Lung (tissue), 12 donors: Measurements from ENCODE around the gene CXXC4. TPM values are rescaled to one million over a fixed set of nuclear protein-coding genes. Genes with fewer than 3 reads are reported as not detected.

Experiments used
- ATAC-seq: fragments of 200-7000 bp; cut with Tn5 transposase; one replicate; pipeline ENCODE4 v1.9.1; 2020; ENCODE audit warnings: moderate number of reproducible peaks; ENCODE audit not compliant: insufficient read depth, low FRiP score
- DNase-seq, 3 donors: peaks; one replicate each; pipeline ENCODE4 v3.0.0-alpha.2; 2013 to 2017
- H3K27ac ChIP-seq, 2 donors: one replicate each; pipeline ENCODE4 v1.5.1; 2013; ENCODE audit warnings: mild to moderate bottlenecking in 2 of 2, moderate library complexity in 2 of 2, control low read depth in 1 of 2, inconsistent platforms in 1 of 2, low read depth in 1 of 2, low read length in 1 of 2
- H3K27me3 ChIP-seq, 3 donors: one replicate each; pipeline ENCODE4 v1.5.1; 2013; ENCODE audit warnings: low read length in 2 of 3; ENCODE audit not compliant: control insufficient read depth in 3 of 3, insufficient read depth in 3 of 3
- H3K36me3 ChIP-seq, 4 donors: one replicate each; pipeline ENCODE4 v1.5.1; 2013; ENCODE audit warnings: low read length in 4 of 4, mild to moderate bottlenecking in 1 of 4, moderate library complexity in 1 of 4; ENCODE audit not compliant: control insufficient read depth in 4 of 4, insufficient read depth in 4 of 4
- H3K4me1 ChIP-seq, 5 donors: one replicate each; pipeline ENCODE4 v1.5.1; 2013; ENCODE audit warnings: low read length in 5 of 5, mild to moderate bottlenecking in 2 of 5, moderate library complexity in 1 of 5; ENCODE audit not compliant: control insufficient read depth in 5 of 5, insufficient read depth in 5 of 5
- H3K4me3 ChIP-seq: one replicate; pipeline ENCODE4 v1.5.1; 2013; ENCODE audit warnings: mild to moderate bottlenecking, control low read depth, moderate library complexity
- H3K9ac ChIP-seq, 2 donors: one replicate each; pipeline ENCODE4 v1.5.1; 2013; ENCODE audit warnings: low read length in 2 of 2, control low read depth in 1 of 2; ENCODE audit not compliant: insufficient read depth in 1 of 2
- H3K9me3 ChIP-seq, 4 donors: one replicate each; pipeline ENCODE4 v1.5.1; 2013; ENCODE audit warnings: low read length in 3 of 4, mild to moderate bottlenecking in 1 of 4, moderate library complexity in 1 of 4; ENCODE audit not compliant: control insufficient read depth in 4 of 4, insufficient read depth in 3 of 4
- CTCF ChIP-seq: IDR thresholded peaks from 2 replicates; pipeline ENCODE4 v1.5.1; 2012; ENCODE audit warnings: mild to moderate bottlenecking; ENCODE audit errors: control extremely low read depth, extremely low read depth
- WGBS, 2 donors: extraction: QIAGEN DNeasy Blood & Tissue Kit; methylation state at CpG; one replicate each; pipeline ENCODE4 v1.1.7; 2013; 5-methylcytosine and 5-hydroxymethylcytosine counted together
- polyA plus RNA-seq, 2 donors: library from polyadenylated mRNA; stranded (reverse); fragments of 200-250 nt; gene quantifications; one replicate each; pipeline ENCODE4 v1.2.1, GENCODE V29; 2013
- total RNA-seq, 2 donors: library from RNA; depleted of rRNA in 1 of 2; stranded (reverse); fragments of >200 nt in 1 of 2; gene quantifications; one replicate each; pipeline ENCODE4 v1.2.1, GENCODE V29; 2014 to 2021
- donor health status: control.
- donor health status: control.
- donor health status: Bipolar disorder and iron deficiency.
- donor health status: healthy.
- donor health status: DM: yes; HTN: yes; CAD: no.

CXXC4 gene
- total and polyA plus RNA-seq, 4 donors = 0.39 to 6.7 (median 1.3) TPM

GRCh38 chr4:104475652-104476051 is 19.0 kb downstream of the CXXC4 start:
- no peak overlapping the region for H3K4me3 ChIP-seq
- H3K27me3 ChIP-seq = no peaks in the 10 kb centered on the region
- no peaks in the 10 kb centered on the region for H3K9me3 ChIP-seq
- 73 to 80% methylated on average over 4 of the region's 4 CpGs for WGBS, 2 donors
- no peaks in the 10 kb centered on the region for H3K36me3 ChIP-seq
- H3K9ac ChIP-seq = no peak overlapping the region
- TF ChIP-seq CTCF = no peak
- DNase-seq (no peak), ATAC-seq (no peak)
- H3K27ac ChIP-seq = no peak overlapping the region
- no peaks in the 10 kb centered on the region for H3K4me1 ChIP-seq

GRCh38 chr4:104472766-104473165 is 21.9 kb downstream of the CXXC4 start:
- no peaks in the 10 kb centered on the region for H3K4me1 ChIP-seq
- 90 to 96% methylated on average over 1 of the region's 1 CpG for WGBS, 2 donors
- DNase-seq (no peak), ATAC-seq (no peak)
- H3K9me3 ChIP-seq = no peaks in the 10 kb centered on the region
- H3K4me3 ChIP-seq = no peak overlapping the region
- no peaks in the 10 kb centered on the region for H3K36me3 ChIP-seq
- H3K9ac ChIP-seq = no peak overlapping the region
- TF ChIP-seq CTCF = no peak
- H3K27ac ChIP-seq = no peak overlapping the region
- H3K27me3 ChIP-seq = no peaks in the 10 kb centered on the region

- DNase-seq (no peak), ATAC-seq (no peak)
- TF ChIP-seq CTCF = no peak
- Histone ChIP-seq H3K27me3 (no peaks in the 10 kb centered on the region), H3K4me3 (no peak overlapping the region), H3K4me1 (no peaks in the 10 kb centered on the region), H3K27ac (no peak overlapping the region), H3K9ac (no peak overlapping the region), H3K9me3 (no peaks in the 10 kb centered on the region), H3K36me3 (no peaks in the 10 kb centered on the region)
- 78 to 89% methylated on average over 1 of the region's 1 CpG for WGBS, 2 donors
Measured at GRCh38 chr4:104470770-104471169, 23.9 kb downstream of the CXXC4 start.

- H3K4me3 ChIP-seq = no peak overlapping the region
- H3K9me3 ChIP-seq = no peaks in the 10 kb centered on the region
- no peaks in the 10 kb centered on the region for H3K27me3 ChIP-seq
- H3K4me1 ChIP-seq = no peaks in the 10 kb centered on the region
- no peak for ATAC-seq
- H3K36me3 ChIP-seq = no peaks in the 10 kb centered on the region
- TF ChIP-seq CTCF = no peak
- H3K9ac ChIP-seq = no peak overlapping the region
- no peak for DNase-seq
- no peak overlapping the region for H3K27ac ChIP-seq
Measured at GRCh38 chr4:104469794-104470193, 24.9 kb downstream of the CXXC4 start.
